ENCODE results near the gene HSPA4. TPM values are rescaled to one million over a fixed set of nuclear protein-coding genes. Genes with fewer than 3 reads are reported as not detected.

The HSPA4 gene
- total RNA-seq, 1 donor from 2014 or later, result 37.6 TPM

DNA sequence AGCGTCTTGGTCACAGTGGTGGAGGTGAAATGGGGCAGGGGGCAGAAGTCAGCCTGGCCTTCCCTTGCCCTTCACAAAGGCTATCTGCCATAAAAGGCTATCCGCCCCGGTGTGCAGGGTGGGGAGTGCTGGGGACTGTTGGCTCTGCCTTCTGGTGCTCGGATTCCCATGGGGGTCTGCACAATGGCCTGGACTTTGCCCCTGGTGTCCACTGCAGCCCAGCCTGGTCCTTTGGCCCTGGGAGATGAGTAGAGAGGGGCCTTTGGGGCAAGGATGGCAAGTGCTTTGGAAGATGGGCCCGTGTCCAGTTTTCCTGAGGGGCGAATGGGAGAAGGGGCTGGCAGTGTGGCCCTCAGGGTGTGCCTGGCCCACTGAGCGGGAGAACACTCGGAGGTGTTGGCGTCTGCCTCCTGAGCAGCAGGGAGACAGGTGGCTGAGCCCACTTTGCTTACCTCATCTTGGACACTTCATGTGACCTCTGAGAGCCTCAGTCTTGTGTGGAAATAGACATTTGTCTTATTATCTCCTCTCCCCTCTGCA is 69.9 kb downstream of the HSPA4 start:
- Histone ChIP-seq H3K4me1 (peaks cover 35% of the 10 kb centered on the region), H3K4me3 (no peak overlapping the region), H3K9me3 (no peaks in the 10 kb centered on the region), H3K36me3 (no peaks in the 10 kb centered on the region), H3K27ac (no peak overlapping the region), H3K27me3 (no peaks in the 10 kb centered on the region)
- DNase-seq (ENCODE audit: extremely low spot score in 2 of 2), result no peak
- intact Hi-C loops (cut with DNase I), result no loop called here
- TF ChIP-seq CTCF (IDR thresholded peaks at IDR 0.05) (no peak), POLR2AphosphoS5 (IDR thresholded peaks at IDR 0.05; ENCODE audit: insufficient read depth in 1 of 2, low read depth in 1 of 2) (no peak), POLR2A (IDR thresholded peaks at IDR 0.05) (no peak)

GRCh38 chr5:133122711-133123110 is 70.9 kb downstream of the HSPA4 start:
- peaks cover 25% of the 10 kb centered on the region for H3K4me1 ChIP-seq
- H3K36me3 ChIP-seq, result no peaks in the 10 kb centered on the region
- no peak overlapping the region for H3K4me3 ChIP-seq
- H3K27ac ChIP-seq, result no peak overlapping the region
- intact Hi-C loops (cut with DNase I), result no loop called here
- TF ChIP-seq POLR2AphosphoS5 (IDR thresholded peaks at IDR 0.05; ENCODE audit: insufficient read depth in 1 of 2, low read depth in 1 of 2) (no peak), CTCF (IDR thresholded peaks at IDR 0.05) (no peak), POLR2A (IDR thresholded peaks at IDR 0.05) (no peak)
- no peak for DNase-seq (ENCODE audit: extremely low spot score in 2 of 2)
- H3K27me3 ChIP-seq, result no peaks in the 10 kb centered on the region
- H3K9me3 ChIP-seq, result no peaks in the 10 kb centered on the region

DNA sequence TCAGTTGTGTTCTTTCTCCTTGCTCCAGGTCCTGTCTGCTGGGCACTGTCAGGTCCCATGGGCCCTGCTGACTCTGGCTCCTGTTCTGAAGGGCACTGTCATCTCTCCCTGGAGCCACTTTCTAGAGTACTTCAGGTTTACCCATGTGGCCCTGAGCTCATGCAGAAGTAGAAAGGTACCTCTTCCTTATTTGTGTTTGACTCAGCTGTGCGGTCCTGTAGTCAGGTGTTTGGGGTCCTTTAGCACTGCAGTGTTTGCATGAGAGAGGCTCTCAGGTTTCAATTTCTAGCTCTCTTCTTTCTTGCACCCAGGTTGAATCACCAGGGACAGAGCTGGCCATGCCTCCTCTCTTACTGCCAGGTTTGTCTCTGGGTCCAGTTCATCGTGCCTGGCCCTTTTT is 71.5 kb downstream of the HSPA4 start:
- H3K27me3 ChIP-seq, result no peaks in the 10 kb centered on the region
- DNase-seq (ENCODE audit: extremely low spot score in 2 of 2), result no peak
- TF ChIP-seq POLR2A (IDR thresholded peaks at IDR 0.05) (no peak), POLR2AphosphoS5 (IDR thresholded peaks at IDR 0.05; ENCODE audit: insufficient read depth in 1 of 2, low read depth in 1 of 2) (no peak), CTCF (IDR thresholded peaks at IDR 0.05) (no peak)
- H3K27ac ChIP-seq, result no peak overlapping the region
- H3K36me3 ChIP-seq, result no peaks in the 10 kb centered on the region
- H3K4me3 ChIP-seq, result no peak overlapping the region
- intact Hi-C loops (cut with DNase I), result no loop called here
- H3K4me1 ChIP-seq, result peaks cover 21% of the 10 kb centered on the region
- H3K9me3 ChIP-seq, result no peaks in the 10 kb centered on the region

DNA sequence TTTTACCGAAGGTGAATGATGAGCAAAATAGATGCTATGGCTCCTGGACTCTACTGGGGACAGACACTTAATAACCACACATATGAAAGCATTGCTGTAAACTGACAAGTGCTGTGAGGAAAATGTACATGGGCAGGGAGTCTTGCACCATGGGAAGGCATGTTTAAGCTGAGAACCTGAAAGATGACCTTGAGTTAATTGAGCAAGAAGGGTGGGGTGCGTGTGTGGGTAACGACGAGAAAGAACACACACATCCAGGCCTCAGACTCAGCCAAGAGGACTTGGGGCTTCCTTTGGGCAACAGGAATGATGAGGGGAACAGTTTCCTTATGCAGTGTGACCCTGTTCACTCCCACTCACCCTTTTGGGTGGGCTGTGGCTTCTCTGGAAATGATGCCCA is 73.1 kb downstream of the HSPA4 start:
- intact Hi-C loops (cut with DNase I), result no loop called here
- Histone ChIP-seq H3K36me3 (no peaks in the 10 kb centered on the region), H3K4me3 (no peak overlapping the region), H3K4me1 (peaks cover 14% of the 10 kb centered on the region), H3K27me3 (no peaks in the 10 kb centered on the region), H3K9me3 (no peaks in the 10 kb centered on the region), H3K27ac (no peak overlapping the region)
- no peak for DNase-seq (ENCODE audit: extremely low spot score in 2 of 2)
- no peak for TF ChIP-seq POLR2AphosphoS5 (IDR thresholded peaks at IDR 0.05; ENCODE audit: insufficient read depth in 1 of 2, low read depth in 1 of 2)
- no peak for TF ChIP-seq POLR2A (IDR thresholded peaks at IDR 0.05)
- TF ChIP-seq CTCF (IDR thresholded peaks at IDR 0.05), result no peak

DNA sequence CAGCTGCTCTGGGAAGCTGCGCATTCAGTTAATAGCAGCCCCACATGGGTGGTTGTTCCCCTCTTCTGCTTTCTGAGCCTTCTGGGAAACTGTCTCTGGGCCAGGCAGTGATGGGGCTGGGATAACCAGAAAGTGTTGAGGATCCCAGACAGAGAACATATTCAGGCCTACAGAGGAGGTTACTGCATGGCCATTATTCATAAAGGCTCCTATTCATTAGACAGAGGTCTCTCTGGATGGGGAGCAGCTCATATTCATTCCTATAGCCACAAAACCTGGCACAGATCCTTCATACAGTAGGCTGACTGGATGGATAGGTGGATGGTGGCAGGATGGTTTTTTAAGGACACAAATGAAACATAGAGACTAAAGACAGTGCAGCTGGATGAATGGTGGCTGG is 76.3 kb downstream of the HSPA4 start:
- intact Hi-C loops (cut with DNase I), result no loop called here
- Histone ChIP-seq H3K27ac (no peak overlapping the region), H3K9me3 (no peaks in the 10 kb centered on the region), H3K4me1 (peaks cover 13% of the 10 kb centered on the region), H3K4me3 (no peak overlapping the region), H3K36me3 (no peaks in the 10 kb centered on the region), H3K27me3 (no peaks in the 10 kb centered on the region)
- no peak for DNase-seq (ENCODE audit: extremely low spot score in 2 of 2)
- TF ChIP-seq POLR2AphosphoS5 (IDR thresholded peaks at IDR 0.05; ENCODE audit: insufficient read depth in 1 of 2, low read depth in 1 of 2) (no peak), CTCF (IDR thresholded peaks at IDR 0.05) (no peak), POLR2A (IDR thresholded peaks at IDR 0.05) (no peak)

Measured in vagina (tissue), 2 donors.